ENCODE results near the gene TTLL8.

DNA sequence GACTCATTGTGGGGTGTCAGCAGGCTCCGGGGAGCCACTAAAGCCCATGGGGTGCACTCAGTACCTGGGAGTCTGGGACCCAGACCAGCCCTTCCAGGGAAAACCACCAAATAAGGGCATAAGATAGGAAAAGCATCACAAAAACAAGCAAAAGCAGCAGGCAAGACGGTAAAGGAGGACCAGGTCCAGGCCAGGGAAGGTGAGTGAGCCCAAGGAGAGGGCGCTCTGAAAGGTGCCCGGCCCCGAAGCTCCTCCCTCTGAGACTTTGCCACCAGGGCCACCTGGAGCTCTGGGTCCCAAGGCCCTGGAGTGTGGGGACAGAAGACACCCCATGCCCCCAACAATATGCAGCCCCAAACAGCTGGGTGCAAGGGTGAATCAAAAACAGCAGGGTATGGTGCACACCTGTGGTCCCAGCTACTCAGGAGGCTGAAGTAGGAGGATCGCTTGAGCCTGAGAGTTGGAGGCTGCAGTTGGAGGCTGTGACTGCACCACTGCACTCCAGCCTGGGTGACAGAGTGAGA lies 40.3 kb downstream of the TTLL8 start:
- TF ChIP-seq, protein P1, sequence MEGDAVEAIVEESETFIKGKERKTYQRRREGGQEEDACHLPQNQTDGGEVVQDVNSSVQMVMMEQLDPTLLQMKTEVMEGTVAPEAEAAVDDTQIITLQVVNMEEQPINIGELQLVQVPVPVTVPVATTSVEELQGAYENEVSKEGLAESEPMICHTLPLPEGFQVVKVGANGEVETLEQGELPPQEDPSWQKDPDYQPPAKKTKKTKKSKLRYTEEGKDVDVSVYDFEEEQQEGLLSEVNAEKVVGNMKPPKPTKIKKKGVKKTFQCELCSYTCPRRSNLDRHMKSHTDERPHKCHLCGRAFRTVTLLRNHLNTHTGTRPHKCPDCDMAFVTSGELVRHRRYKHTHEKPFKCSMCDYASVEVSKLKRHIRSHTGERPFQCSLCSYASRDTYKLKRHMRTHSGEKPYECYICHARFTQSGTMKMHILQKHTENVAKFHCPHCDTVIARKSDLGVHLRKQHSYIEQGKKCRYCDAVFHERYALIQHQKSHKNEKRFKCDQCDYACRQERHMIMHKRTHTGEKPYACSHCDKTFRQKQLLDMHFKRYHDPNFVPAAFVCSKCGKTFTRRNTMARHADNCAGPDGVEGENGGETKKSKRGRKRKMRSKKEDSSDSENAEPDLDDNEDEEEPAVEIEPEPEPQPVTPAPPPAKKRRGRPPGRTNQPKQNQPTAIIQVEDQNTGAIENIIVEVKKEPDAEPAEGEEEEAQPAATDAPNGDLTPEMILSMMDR (IDR thresholded peaks at IDR 0.05; ENCODE audit: poor library complexity, severe bottlenecking) = no peak
- TF ChIP-seq EP300 (conservative IDR thresholded peaks at IDR 0.05; ENCODE audit: poor library complexity, severe bottlenecking) = no peak
